M059J (cell line): ENCODE data around the gene ALDH16A1. TPM values are rescaled to one million over a fixed set of nuclear protein-coding genes. Genes with fewer than 3 reads are reported as not detected.

Experiments used
- DNase-seq: peaks from one replicate; pipeline ENCODE4 v3.0.0-alpha.2; 2012; ENCODE audit warnings: low read depth
- total RNA-seq: library from RNA; depleted of rRNA; stranded (reverse); fragments of >200 nt; shearing (Covaris generic); gene quantifications from 2 replicates; pipeline ENCODE4 v1.2.3, GENCODE V29; 2014; rRNA removed

The ALDH16A1 gene
- total RNA-seq, 1 experiment from 2014 or later: 27.9 TPM

- DNase-seq: no peak
These were observed 60.1 kb downstream of the ALDH16A1 start for GRCh38 chr19:49512970-49513745.

- no peak for DNase-seq
These were observed 60.7 kb downstream of the ALDH16A1 start for GRCh38 chr19:49513746-49514118.

DNA sequence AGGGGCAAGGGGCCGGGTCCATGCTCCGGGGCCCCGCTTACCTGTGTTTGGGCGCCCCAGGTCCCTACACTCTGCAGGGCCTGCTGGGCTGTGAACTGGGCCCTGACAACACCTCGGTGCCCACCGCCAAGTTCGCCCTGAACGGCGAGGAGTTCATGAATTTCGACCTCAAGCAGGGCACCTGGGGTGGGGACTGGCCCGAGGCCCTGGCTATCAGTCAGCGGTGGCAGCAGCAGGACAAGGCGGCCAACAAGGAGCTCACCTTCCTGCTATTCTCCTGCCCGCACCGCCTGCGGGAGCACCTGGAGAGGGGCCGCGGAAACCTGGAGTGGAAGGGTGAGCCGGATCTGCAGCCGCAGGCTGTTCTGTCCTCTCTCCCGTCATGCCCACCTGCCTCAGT is 61.1 kb downstream of the ALDH16A1 start:
- DNase-seq: no peak

- no peak for DNase-seq
These were observed 62.7 kb downstream of the ALDH16A1 start for GRCh38 chr19:49515767-49516166.

GRCh38 chr19:49518033-49518432 is 65.0 kb downstream of the ALDH16A1 start:
- no peak for DNase-seq

Other genes with a start within 250 kb of the ALDH16A1 start
- 0.05 TPM in 2 replicates for gene SLC6A16, start 128.0 kb upstream of the ALDH16A1 start, total RNA-seq
- gene CD37, start 117.8 kb upstream of the ALDH16A1 start, total RNA-seq: not detected in 2 replicates
- 17.4 and 20.3 TPM in 2 replicates for gene TEAD2, start 90.8 kb upstream of the ALDH16A1 start, total RNA-seq
- gene DKKL1, start 89.3 kb upstream of the ALDH16A1 start, total RNA-seq: not detected in 2 replicates
- gene KASH5, start 65.0 kb upstream of the ALDH16A1 start, total RNA-seq: not detected in 2 replicates
- gene PTH2, start 29.8 kb upstream of the ALDH16A1 start, total RNA-seq: not detected in 2 replicates
- not detected in 2 replicates for gene GFY, start 27.8 kb upstream of the ALDH16A1 start, total RNA-seq
- 0.57 TPM in 1 of 2 replicates, not detected in the other for gene SLC17A7, start 11.7 kb upstream of the ALDH16A1 start, total RNA-seq
- 92.9 and 115 TPM in 2 replicates for gene PIH1D1, start 1.4 kb upstream of the ALDH16A1 start, total RNA-seq
- 5.2 and 17.6 TPM in 2 replicates for gene FLT3LG, start 21.0 kb downstream of the ALDH16A1 start, total RNA-seq
- 1,082 and 1,258 TPM in 2 replicates for gene RPL13A, start 34.4 kb downstream of the ALDH16A1 start, total RNA-seq
- 2,832 and 3,734 TPM in 2 replicates for gene RPS11, start 43.2 kb downstream of the ALDH16A1 start, total RNA-seq
- 40.3 and 44.5 TPM in 2 replicates for gene FCGRT, start 59.4 kb downstream of the ALDH16A1 start, total RNA-seq
- 36.5 and 52.5 TPM in 2 replicates for gene RCN3, start 74.8 kb downstream of the ALDH16A1 start, total RNA-seq
- gene NOSIP, start 127.3 kb downstream of the ALDH16A1 start, total RNA-seq: 122 and 129 TPM in 2 replicates
- 0.17 TPM in 1 of 2 replicates, not detected in the other for gene PRRG2, start 128.1 kb downstream of the ALDH16A1 start, total RNA-seq
- 1.3 and 4.5 TPM in 2 replicates for gene PRR12, start 138.0 kb downstream of the ALDH16A1 start, total RNA-seq
- gene RRAS, start 186.9 kb downstream of the ALDH16A1 start, total RNA-seq: 28.9 and 43.3 TPM in 2 replicates
- 9.9 and 26.5 TPM in 2 replicates for gene SCAF1, start 189.0 kb downstream of the ALDH16A1 start, total RNA-seq
- 146 and 186 TPM in 2 replicates for gene IRF3, start 212.6 kb downstream of the ALDH16A1 start, total RNA-seq
- gene BCL2L12, start 212.7 kb downstream of the ALDH16A1 start, total RNA-seq: 6.3 and 14.1 TPM in 2 replicates
- gene PRMT1, start 224.0 kb downstream of the ALDH16A1 start, total RNA-seq: 208 and 209 TPM in 2 replicates
- 0.20 and 0.34 TPM in 2 replicates for gene ADM5, start 236.4 kb downstream of the ALDH16A1 start, total RNA-seq
- gene CPT1C, start 237.9 kb downstream of the ALDH16A1 start, total RNA-seq: 21.1 and 26.7 TPM in 2 replicates